ENCODE data around the gene ALK.

DNA sequence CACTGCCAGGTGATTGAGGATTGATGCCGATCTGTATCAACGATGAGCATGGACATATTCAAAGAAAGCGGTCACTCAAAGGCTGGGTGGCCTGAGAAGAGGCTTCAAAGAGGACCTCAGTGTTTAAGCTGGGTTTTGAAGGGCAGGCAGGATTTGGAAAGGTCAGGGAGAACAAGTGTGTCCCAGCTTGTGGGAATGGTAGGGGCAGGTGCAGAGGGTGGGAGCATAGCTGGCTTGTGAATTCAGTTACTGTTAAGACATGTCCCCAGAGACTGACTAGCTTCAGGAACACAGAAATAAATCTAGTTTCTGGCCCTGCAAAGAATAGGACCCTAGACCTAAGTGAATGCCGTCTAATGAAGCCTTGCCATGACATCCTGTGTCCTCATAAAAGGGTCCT lies 442.7 kb downstream of the ALK start:
- TF ChIP-seq, protein P1, sequence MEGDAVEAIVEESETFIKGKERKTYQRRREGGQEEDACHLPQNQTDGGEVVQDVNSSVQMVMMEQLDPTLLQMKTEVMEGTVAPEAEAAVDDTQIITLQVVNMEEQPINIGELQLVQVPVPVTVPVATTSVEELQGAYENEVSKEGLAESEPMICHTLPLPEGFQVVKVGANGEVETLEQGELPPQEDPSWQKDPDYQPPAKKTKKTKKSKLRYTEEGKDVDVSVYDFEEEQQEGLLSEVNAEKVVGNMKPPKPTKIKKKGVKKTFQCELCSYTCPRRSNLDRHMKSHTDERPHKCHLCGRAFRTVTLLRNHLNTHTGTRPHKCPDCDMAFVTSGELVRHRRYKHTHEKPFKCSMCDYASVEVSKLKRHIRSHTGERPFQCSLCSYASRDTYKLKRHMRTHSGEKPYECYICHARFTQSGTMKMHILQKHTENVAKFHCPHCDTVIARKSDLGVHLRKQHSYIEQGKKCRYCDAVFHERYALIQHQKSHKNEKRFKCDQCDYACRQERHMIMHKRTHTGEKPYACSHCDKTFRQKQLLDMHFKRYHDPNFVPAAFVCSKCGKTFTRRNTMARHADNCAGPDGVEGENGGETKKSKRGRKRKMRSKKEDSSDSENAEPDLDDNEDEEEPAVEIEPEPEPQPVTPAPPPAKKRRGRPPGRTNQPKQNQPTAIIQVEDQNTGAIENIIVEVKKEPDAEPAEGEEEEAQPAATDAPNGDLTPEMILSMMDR (IDR thresholded peaks at IDR 0.05), result no peak
- TF ChIP-seq POLR2A (IDR thresholded peaks at IDR 0.05), result no peak

All from thyroid gland (tissue), 4 donors.